K562 (cell line): Measurements from ENCODE around the gene SV2A. TPM values are rescaled to one million over a fixed set of nuclear protein-coding genes. Genes with fewer than 3 reads are reported as not detected.

Experiments
- ATAC-seq: fragments of 200-7000 bp; cut with Tn5 transposase; 3 replicates; pipeline ENCODE4 v1.9.1; 2020; ENCODE audit warnings: moderate library complexity
- BruUV-seq: library from RNA; stranded (reverse); fragments of 400-500 nt; replicated peaks from 2 replicates; lab custom pipeline; 2021; lab: Mats Ljungman, UMichigan
- CTCF ChIA-PET: fragments of 300-600 bp; formaldehyde crosslinking; extraction: SDS; loops from one replicate; lab custom pipeline; 2021; ENCODE audit warnings: low intra/inter-chr PET ratio; lab: Yijun Ruan, JAX
- POLR2A ChIA-PET: fragments of 300-600, 350-650 bp; sonication (Branson Sonifier 250); formaldehyde crosslinking; extraction: SDS; loops from one replicate; lab custom pipeline; 2021; ENCODE audit warnings: antibody characterized with exemption, inconsistent platforms; lab: Yijun Ruan, JAX
- DNase-seq, 4 experiments: peaks; one replicate each; pipeline versions ENCODE4 v3.0.0 to v3.0.0-alpha.2; 2011 to 2018; ENCODE audit warnings: low spot score in 3 of 4, mixed read lengths in 3 of 4; ENCODE audit errors: extremely low read depth in 1 of 4
- FAIRE-seq: peaks from 2 replicates; lab custom pipeline; 2011; peaks lifted over from hg19 to GRCh38; lab: Jason Lieb, UNC
- H2AFZ ChIP-seq: 2 replicates; pipeline ENCODE4 v1.6.0; 2011; ENCODE audit warnings: low read depth, low read length, control low read depth, inconsistent platforms
- H3K27ac ChIP-seq: fragments of 200-600 bp; 3 replicates; pipeline ENCODE4 v1.8.0; 2011; ENCODE audit warnings: low read depth, mild to moderate bottlenecking, control low read depth, inconsistent platforms, low read length, moderate library complexity, mixed read lengths; ENCODE audit errors: extremely low read depth
- H3K27me3 ChIP-seq, 2 experiments: fragments of 300-600 bp in 1 of 2; 2 replicates in 1 of 2; 3 replicates in 1 of 2; pipeline versions ENCODE4 v1.6.0 to v1.8.0; 2011; ENCODE audit warnings: inconsistent platforms in 2 of 2, low read length in 2 of 2, mild to moderate bottlenecking in 1 of 2, mixed read lengths in 1 of 2, moderate library complexity in 1 of 2; ENCODE audit not compliant: control insufficient read depth in 2 of 2, insufficient read depth in 2 of 2
- H3K36me3 ChIP-seq: fragments of 300-600 bp; 3 replicates; pipeline ENCODE4 v1.8.0; 2011; ENCODE audit warnings: mild to moderate bottlenecking, low read length, inconsistent platforms; ENCODE audit not compliant: control insufficient read depth, insufficient read depth
- H3K4me1 ChIP-seq, 2 experiments: fragments of 200-600 bp in 1 of 2; replicated peaks in 1 of 2; 2 replicates in 1 of 2; 3 replicates in 1 of 2; pipeline versions ENCODE4 v1.5.1 to v1.8.0; 2011; ENCODE audit warnings: inconsistent platforms in 2 of 2, low read length in 2 of 2, mild to moderate bottlenecking in 1 of 2, mixed read lengths in 1 of 2, moderate library complexity in 1 of 2; ENCODE audit not compliant: control insufficient read depth in 2 of 2, insufficient read depth in 2 of 2
- H3K4me2 ChIP-seq: 2 replicates; pipeline ENCODE4 v1.6.1; 2011; ENCODE audit warnings: low read length, control low read depth, inconsistent platforms, mixed read lengths; ENCODE audit not compliant: insufficient read depth
- H3K4me3 ChIP-seq: fragments of 200-600 bp; sonication (generic), shearing (Covaris generic); 2 replicates; pipeline ENCODE4 v1.5.1; 2016; ENCODE audit warnings: control low read depth, inconsistent platforms
- H3K79me2 ChIP-seq: fragments of 200-600 bp; 3 replicates; pipeline ENCODE4 v1.8.0; 2011; ENCODE audit warnings: low read length, inconsistent platforms; ENCODE audit not compliant: control insufficient read depth, insufficient read depth
- H3K9ac ChIP-seq, 2 experiments: 2 replicates each; pipeline versions ENCODE4 v1.6.0 to v1.6.1; 2011; ENCODE audit warnings: low read depth in 2 of 2, low read length in 2 of 2, control low read depth in 1 of 2, inconsistent platforms in 1 of 2, mild to moderate bottlenecking in 1 of 2, mixed read lengths in 1 of 2; ENCODE audit not compliant: insufficient read depth in 1 of 2
- H3K9me1 ChIP-seq: one replicate; pipeline ENCODE4 v1.6.0; 2011; ENCODE audit warnings: inconsistent platforms, mild to moderate bottlenecking, low read length, moderate library complexity; ENCODE audit not compliant: control insufficient read depth, insufficient read depth
- H3K9me3 ChIP-seq: replicated peaks from 2 replicates; pipeline ENCODE4 v1.5.1; 2011; ENCODE audit warnings: low read depth, low read length, inconsistent platforms; ENCODE audit not compliant: control insufficient read depth, insufficient read depth
- H4K20me1 ChIP-seq: replicated peaks from 2 replicates; pipeline ENCODE4 v1.6.1; 2011; ENCODE audit warnings: low read length, inconsistent platforms, mixed read lengths; ENCODE audit not compliant: control insufficient read depth, insufficient read depth
- RAD51 ChIP-seq: fragments of 450-650 bp; IDR thresholded peaks from 2 replicates; pipeline ENCODE4 v1.7.1; 2016; ENCODE audit warnings: low read depth, mild to moderate bottlenecking, borderline replicate concordance
- RNF2 ChIP-seq: sonication (generic); IDR thresholded peaks from 2 replicates; pipeline ENCODE4 v1.6.1; 2016
- ZBTB1 ChIP-seq: sonication (generic); formaldehyde crosslinking; IDR thresholded peaks from 2 replicates; pipeline ENCODE4 v1.8.1; 2023; ENCODE audit warnings: missing genetic modification reagents, low read depth, mild to moderate bottlenecking, borderline replicate concordance
- WGBS: fragments of 100-300 bp; shearing (Covaris generic); methylation state at CpG from one replicate; pipeline ENCODE4 v1.1.6; 2016; ENCODE audit warnings: low coverage, mixed read lengths; ENCODE audit not compliant: insufficient coverage; ENCODE audit errors: missing lambda C conversion rate; 5-methylcytosine and 5-hydroxymethylcytosine counted together
- in situ Hi-C: fragments of 300-500 bp; cut with MboI; formaldehyde crosslinking; loops from 4 replicates; pipeline ENCODE4 v1.15.0; 2018; ENCODE audit warnings: inconsistent platforms, mixed read lengths
- intact Hi-C: fragments of 100-400 bp; cut with micrococcal nuclease; formaldehyde crosslinking; loops from 2 replicates; pipeline ENCODE4 v1.14.2; 2022
- polyA plus RNA-seq, 8 experiments: library from polyadenylated mRNA; depleted of rRNA in 4 of 8; stranded (reverse) in 5 of 8; unstranded in 3 of 8; fragments of >200 nt; fragmentation: Nextera tagmentation in 2 of 8; fragmentation: Illumina TruSeq in 1 of 8; extraction: Ambion mirVana in 2 of 8; extraction: Trizol in 1 of 8; gene quantifications; 2 replicates each; pipeline versions ENCODE4 v1.2.1 to v1.2.3, GENCODE V29; 2011 to 2014; ENCODE audit warnings: inconsistent platforms in 1 of 8, missing spikeins in 1 of 8
- total RNA-seq, 7 experiments: library from RNA; depleted of rRNA in 6 of 7; stranded (reverse); fragments of >200 nt in 6 of 7; fragmentation: Illumina TruSeq in 2 of 7; extraction: Trizol in 2 of 7; gene quantifications; 2 replicates each; pipeline versions ENCODE4 v1.2.1 to v1.2.3, GENCODE V29; 2011 to 2021; ENCODE audit warnings: low replicate concordance in 1 of 7
- TF ChIP-seq, protein P1 (sequence below): fragments of 450-650 bp; IDR thresholded peaks from 2 replicates; pipeline ENCODE4 v1.6.1; 2018; ENCODE audit not compliant: partially characterized antibody
- TF ChIP-seq, protein P2 (sequence below): sonication (generic); formaldehyde crosslinking; IDR thresholded peaks from 2 replicates; pipeline ENCODE4 v1.8.0; 2022; ENCODE audit warnings: mild to moderate bottlenecking, low read depth, missing genetic modification reagents

Gene SV2A
- total and polyA plus RNA-seq, 9 of the 15 experiments (the other 6 are each of a cell fraction or from before 2014, with no cell fraction given) = 0.07 to 0.22 (median 0.11) TPM; not detected in 1

GRCh38 chr1:149928401-149928724, 10.7 kb upstream of the SV2A start (continued):
- TF ChIP-seq, protein P1, sequence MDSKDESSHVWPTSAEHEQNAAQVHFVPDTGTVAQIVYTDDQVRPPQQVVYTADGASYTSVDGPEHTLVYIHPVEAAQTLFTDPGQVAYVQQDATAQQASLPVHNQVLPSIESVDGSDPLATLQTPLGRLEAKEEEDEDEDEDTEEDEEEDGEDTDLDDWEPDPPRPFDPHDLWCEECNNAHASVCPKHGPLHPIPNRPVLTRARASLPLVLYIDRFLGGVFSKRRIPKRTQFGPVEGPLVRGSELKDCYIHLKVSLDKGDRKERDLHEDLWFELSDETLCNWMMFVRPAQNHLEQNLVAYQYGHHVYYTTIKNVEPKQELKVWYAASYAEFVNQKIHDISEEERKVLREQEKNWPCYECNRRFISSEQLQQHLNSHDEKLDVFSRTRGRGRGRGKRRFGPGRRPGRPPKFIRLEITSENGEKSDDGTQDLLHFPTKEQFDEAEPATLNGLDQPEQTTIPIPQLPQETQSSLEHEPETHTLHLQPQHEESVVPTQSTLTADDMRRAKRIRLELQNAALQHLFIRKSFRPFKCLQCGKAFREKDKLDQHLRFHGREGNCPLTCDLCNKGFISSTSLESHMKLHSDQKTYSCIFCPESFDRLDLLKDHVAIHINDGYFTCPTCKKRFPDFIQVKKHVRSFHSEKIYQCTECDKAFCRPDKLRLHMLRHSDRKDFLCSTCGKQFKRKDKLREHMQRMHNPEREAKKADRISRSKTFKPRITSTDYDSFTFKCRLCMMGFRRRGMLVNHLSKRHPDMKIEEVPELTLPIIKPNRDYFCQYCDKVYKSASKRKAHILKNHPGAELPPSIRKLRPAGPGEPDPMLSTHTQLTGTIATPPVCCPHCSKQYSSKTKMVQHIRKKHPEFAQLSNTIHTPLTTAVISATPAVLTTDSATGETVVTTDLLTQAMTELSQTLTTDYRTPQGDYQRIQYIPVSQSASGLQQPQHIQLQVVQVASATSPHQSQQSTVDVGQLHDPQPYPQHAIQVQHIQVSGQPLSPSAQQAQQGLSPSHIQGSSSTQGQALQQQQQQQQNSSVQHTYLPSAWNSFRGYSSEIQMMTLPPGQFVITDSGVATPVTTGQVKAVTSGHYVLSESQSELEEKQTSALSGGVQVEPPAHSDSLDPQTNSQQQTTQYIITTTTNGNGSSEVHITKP = peak; percentile 18
- TF ChIP-seq RAD51 = no peak
- TF ChIP-seq, all 486 proteins: peak for 2

- TSS peak; percentile 98 for BruUV-seq
- DNase-seq (peak; percentile 89 to 96 (median 90)), ATAC-seq (peak; percentile 99), FAIRE-seq (peak; percentile 92)
- intact Hi-C loops = loop anchor here (1.0 kb wide), 1 partner anchor 39 kb away; no protein-coding TSS in a partner anchor
- Histone ChIP-seq H3K9ac (peak within 1 kb of the TSS; percentile 76 to 94), H2AFZ (peak within 1 kb of the TSS; percentile 82), H3K4me1 (peaks cover 22 to 23% of the 10 kb centered on the region in 2 experiments), H3K9me1 (no peaks in the 10 kb centered on the region), H3K9me3 (no peaks in the 10 kb centered on the region), H4K20me1 (no peaks in the 10 kb centered on the region), H3K36me3 (peaks cover 41% of the 10 kb centered on the region), H3K79me2 (peaks cover 36% of the 10 kb centered on the region), H3K27me3 (no peaks in the 10 kb centered on the region), H3K4me3 (peak within 1 kb of the TSS; percentile 93), H3K4me2 (peak within 1 kb of the TSS; percentile 96), H3K27ac (peak within 1 kb of the TSS; percentile 73)
- ChIA-PET CTCF (no interaction called here), POLR2A (interaction anchor here (0.6 to 3.5 kb wide), 12 partner anchors 9 to 1053 kb away, joined by 3 to 28 read pairs (median 3); partner anchors contain the start of genes MTMR11 and VPS45)
- WGBS = 1% methylated on average over 45 of the region's 47 CpGs
- in situ Hi-C loops = no loop called here
- TF ChIP-seq RNF2 = 0 out of 2 replicates have a peak, but pooled peaks have one; percentile 23
- TF ChIP-seq, protein P2, sequence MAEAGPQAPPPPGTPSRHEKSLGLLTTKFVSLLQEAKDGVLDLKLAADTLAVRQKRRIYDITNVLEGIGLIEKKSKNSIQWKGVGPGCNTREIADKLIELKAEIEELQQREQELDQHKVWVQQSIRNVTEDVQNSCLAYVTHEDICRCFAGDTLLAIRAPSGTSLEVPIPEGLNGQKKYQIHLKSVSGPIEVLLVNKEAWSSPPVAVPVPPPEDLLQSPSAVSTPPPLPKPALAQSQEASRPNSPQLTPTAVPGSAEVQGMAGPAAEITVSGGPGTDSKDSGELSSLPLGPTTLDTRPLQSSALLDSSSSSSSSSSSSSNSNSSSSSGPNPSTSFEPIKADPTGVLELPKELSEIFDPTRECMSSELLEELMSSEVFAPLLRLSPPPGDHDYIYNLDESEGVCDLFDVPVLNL (CRISPR knock-in tag) = 0 out of 2 replicates have a peak, but pooled peaks have one; percentile 29
- TF ChIP-seq ZBTB1 (CRISPR knock-in tag) = 0 out of 2 replicates have a peak, but pooled peaks have one; percentile 47
Observed at GRCh38 chr1:149927563-149928400, 10.1 kb upstream of the SV2A start, which contains the start of gene SF3B4. TSS of gene SF3B4 (minus strand) at chr1:149927803. CDS start at chr1:149927759, 44 bp downstream.
